Stimulated activated naive CD8-positive, alpha-beta T cell treated with anti-CD3 and anti-CD28 coated beads, Interleukin-15, Interleukin-2, amounts not matched to agents 100 U/mL and 50 U/mL, for 24 hours (primary cell): ENCODE results near the gene FTCD.
"Not testable (repeated sequence)": the region's sequence is repeated elsewhere in the genome, so short reads cannot be mapped to it uniquely, and the experiment has no call there.

Experiments
- ATAC-seq: fragments of 150-1000 bp; cut with Tn5 transposase; one replicate; pipeline ENCODE4 v1.10.0; 2021
- DNase-seq: peaks from one replicate; pipeline ENCODE4 v3.0.0; 2021

The FTCD gene

GRCh38 chr21:46140352-46141003 is 14.9 kb downstream of the FTCD start:
- not testable (repeated sequence) for DNase-seq, ATAC-seq

GRCh38 chr21:46139686-46140085 is 15.7 kb downstream of the FTCD start:
- ATAC-seq: no peak
- no peak for DNase-seq

GRCh38 chr21:46138383-46138970 is 16.9 kb downstream of the FTCD start:
- ATAC-seq (no peak), DNase-seq (no peak)

- DNase-seq: no peak
- no peak for ATAC-seq
Observed at GRCh38 chr21:46137908-46138307, 17.5 kb downstream of the FTCD start.

DNA sequence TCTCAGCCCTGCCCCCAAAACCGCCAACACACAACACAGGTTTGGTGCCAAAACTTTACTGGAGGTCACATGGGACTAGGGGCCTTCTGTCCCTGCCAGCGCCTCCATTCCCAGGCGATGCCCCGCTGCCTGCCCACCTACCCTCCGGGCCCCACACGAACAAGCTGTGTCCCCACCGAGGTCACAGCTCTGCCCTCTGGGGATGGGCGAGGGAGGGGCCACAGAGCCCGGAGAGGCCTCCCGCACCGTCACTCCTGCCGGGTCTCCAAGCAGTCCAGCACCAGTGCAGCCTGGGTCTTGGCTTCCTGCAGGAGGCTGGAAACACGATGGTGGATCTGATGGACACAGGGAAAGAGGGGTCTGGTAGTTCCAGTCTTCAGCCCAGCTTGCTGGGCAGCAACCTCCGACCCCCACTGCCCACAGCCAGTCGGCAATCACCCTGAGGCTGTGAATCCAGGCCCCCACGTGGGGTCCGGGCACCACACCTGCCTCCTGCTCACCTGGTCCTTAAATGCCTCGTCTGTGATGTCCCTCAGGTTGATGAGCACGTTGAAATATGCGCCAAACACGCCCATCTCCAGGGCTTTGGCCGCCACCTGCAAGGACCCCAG is 18.5 kb downstream of the FTCD start:
- no peak for ATAC-seq

GRCh38 chr21:46135782-46136395 is 19.5 kb downstream of the FTCD start:
- DNase-seq (no peak), ATAC-seq (no peak)

More for the DNA sequence above, 18.5 kb downstream of the FTCD start:
- no peak for DNase-seq

DNA sequence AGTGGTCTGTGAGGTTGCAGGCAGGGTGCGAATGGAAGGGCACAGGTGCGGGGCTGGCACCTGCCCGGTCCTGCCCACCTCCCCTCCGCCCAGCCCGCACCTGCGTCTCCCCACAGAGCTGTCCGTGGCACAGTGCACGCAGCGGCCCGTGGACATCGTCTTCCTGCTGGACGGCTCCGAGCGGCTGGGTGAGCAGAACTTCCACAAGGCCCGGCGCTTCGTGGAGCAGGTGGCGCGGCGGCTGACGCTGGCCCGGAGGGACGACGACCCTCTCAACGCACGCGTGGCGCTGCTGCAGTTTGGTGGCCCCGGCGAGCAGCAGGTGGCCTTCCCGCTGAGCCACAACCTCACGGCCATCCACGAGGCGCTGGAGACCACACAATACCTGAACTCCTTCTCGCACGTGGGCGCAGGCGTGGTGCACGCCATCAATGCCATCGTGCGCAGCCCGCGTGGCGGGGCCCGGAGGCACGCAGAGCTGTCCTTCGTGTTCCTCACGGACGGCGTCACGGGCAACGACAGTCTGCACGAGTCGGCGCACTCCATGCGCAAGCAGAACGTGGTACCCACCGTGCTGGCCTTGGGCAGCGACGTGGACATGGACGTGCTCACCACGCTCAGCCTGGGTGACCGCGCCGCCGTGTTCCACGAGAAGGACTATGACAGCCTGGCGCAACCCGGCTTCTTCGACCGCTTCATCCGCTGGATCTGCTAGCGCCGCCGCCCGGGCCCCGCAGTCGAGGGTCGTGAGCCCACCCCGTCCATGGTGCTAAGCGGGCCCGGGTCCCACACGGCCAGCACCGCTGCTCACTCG is 23.3 kb downstream of the FTCD start:
- ATAC-seq (no peak), DNase-seq (no peak)

- no peak for ATAC-seq
- no peak for DNase-seq
Observed at GRCh38 chr21:46131588-46131837, 23.9 kb downstream of the FTCD start.

DNA sequence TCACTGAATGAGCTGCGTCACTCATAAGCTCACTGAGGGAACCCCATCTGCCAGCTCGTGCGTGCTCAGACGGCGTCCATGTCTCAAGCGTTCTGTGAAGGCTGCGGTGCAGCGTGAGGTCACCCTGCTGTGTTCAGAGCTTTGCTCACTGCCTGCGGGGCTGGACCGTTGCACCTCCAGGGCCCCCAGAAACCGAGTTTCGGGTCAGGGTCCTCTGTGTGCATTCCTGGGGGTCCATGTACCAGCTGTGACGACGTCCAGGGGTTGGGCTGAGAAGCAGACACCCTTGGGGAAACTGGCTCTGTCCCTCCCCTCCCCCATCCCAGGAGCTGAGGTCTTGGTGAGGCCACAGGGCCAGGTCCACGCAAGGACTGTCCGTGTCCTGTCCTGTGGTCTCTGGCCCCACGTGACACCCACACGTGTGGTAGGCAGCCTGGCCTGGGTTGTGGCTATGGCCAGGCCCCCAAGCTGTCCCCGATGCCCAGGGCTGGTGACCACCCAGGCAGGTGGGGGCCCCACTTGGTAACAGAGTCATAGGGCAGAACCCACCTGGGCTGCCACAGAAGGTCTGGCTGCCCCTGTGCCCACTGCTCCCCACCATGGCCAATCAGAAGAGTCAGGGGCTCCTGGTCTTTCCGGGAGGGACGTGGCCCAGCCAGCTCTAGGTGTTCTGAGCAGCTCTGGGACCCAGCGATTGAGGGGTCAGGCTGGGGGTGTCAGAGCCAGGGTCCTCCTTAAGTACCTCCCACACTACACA is 24.4 kb downstream of the FTCD start:
- ATAC-seq: no peak
- DNase-seq: no peak

GRCh38 chr21:46129846-46130651 is 25.3 kb downstream of the FTCD start:
- ATAC-seq (no peak), DNase-seq (no peak)

- DNase-seq (no peak), ATAC-seq (no peak)
Observed at GRCh38 chr21:46128933-46129571, 26.3 kb downstream of the FTCD start.

DNA sequence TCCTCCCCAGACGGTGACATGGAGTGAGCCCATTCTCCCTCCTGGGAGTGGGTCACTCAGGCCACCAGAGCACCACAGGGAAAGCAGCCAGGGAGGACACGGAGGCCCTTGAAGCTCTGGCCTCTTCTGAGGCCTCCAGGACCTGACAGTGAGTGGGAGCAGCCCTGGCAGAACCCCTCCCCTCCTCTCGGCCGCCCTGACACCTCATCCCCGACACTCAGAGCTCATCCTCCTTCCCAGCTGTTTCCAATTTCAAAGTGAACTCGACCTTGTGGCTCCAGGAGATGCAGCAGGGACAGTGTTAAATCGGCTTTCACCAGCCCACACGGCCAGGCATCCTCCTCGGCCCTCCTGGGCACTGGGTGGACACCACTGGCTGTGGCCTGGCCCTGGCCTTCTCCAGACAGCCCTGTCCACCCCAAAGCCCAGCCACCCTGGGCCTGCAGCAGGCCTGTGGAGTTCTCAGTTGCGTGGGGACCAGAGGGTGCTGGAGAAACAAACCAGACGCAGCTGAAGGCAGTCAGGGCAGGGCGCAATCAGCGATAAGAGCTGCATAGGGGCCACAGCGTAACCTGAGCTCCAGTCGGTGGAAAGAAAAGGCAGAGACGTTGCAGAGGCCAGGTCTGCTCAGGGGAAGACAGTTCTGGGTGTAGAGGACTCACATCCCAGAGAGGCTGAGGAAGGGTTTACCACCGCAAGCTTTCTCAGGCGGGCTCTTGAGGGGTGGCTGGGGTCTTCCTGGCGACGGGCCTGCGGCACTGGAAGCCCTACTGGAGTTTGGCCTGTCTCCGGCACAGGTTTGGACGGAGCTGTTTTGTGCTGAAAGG is 27.1 kb downstream of the FTCD start:
- no peak for ATAC-seq
- no peak for DNase-seq

DNA sequence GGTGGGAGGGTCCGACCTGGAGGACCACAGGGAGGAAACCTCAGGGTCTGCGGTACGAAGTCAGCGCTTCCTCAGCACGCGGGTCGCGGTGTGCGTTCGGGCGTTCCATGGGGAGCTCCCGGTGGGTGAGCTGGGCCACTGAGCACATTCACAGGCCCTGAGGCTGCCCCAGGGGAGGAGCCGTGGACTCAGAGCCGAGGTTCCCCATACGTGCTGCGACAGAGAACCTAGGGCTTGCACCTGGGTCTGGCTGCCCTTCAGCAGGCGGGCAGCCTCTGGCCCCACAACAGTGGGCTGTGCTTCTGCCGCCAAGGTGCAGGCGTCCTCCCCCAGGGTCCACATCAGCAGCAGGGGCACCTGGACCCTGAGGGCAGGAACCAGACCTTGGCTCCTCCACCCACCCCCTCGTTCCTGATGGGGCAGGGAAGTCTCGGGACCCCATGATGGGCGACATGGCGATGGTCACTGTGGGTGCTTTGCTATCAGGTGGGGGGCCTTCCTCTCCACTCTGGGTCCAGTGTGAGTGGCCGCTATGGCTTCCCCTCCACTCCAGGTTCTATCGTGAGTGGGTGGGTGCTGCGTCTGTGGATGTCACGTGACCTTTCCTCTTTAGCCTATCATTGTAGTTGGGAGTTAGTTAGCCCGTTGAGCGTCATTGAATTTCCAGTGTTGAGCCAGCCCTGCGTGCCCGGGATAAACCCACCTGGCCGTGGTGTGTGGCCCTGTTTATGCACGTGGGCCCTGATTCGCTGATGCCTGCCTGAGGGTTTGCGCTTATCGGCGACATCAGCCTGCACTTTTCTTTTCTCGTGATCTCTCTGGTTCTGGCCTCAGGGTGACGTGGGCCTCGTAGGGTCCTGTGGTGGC is 27.9 kb downstream of the FTCD start:
- ATAC-seq (no peak), DNase-seq (no peak)

GRCh38 chr21:46126309-46127238 is 28.8 kb downstream of the FTCD start:
- ATAC-seq: no peak
- DNase-seq: no peak

- DNase-seq: no peak
Observed at GRCh38 chr21:46125846-46126301, 29.5 kb downstream of the FTCD start.

DNA sequence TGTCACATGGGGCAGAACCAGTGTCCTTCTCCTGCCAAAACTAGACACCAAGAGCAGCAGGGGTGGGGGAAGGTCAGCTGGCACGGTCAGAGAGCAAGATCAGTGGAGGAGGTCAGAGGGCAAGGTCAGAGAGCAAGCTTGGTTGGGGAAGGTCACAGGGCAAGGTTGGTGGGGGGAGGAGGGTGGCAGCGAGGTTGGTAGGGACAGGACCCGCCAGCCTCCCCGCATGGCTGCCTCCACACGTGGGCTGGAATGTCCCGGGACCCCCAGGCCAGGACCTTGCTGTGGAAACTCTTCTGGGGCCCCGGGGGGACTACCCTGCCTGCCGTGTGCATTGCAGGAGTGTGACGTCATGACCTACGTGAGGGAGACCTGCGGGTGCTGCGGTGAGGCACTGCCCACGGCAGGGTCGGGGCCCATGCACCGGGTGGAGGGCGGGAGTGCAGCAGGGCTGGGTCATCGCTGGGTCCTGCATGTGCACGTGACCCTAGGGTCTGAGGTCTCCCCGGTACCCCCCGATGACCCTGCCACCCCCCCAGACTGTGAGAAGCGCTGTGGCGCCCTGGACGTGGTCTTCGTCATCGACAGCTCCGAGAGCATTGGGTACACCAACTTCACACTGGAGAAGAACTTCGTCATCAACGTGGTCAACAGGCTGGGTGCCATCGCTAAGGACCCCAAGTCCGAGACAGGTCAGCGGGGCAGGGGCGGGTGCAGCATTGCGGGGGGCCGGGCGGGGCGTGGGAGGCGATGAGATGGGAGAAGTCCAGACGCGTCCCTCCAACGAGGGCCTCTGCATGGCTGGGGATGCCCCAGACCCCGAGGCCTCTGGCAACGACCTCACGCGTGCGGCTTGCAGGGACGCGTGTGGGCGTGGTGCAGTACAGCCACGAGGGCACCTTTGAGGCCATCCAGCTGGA is 30.2 kb downstream of the FTCD start:
- no peak for DNase-seq
- no peak for ATAC-seq

More at GRCh38 chr21:46125846-46126301, 29.5 kb downstream of the FTCD start:
- no peak for ATAC-seq
